UCSD-AML1 (cell line): ENCODE measurements around the gene PHF24.

Experiments
- DNase-seq: peaks from one replicate; lab custom pipeline; 2025; ENCODE audit not compliant: unreplicated experiment; lab: John Stamatoyannopoulos, UW

PHF24 gene

DNA sequence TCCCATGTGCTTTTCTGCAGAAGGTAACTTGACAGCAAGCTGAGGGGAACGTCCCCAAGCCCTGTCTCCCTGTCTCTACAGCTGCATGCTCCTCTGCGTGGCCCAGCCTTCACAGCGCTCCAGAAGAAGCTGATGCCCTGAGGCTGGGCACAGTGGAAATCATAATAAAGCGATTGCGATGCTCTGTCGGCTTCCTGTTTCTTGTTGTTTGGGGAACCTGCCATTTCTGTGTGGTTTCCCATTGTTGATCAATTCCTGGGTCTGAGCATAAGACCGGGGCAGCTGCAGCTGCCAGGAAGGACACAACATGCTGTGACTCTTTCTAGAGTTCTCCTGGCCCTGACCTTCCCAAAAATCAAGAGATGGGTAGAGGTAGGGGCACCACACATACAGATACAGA, 24.3 kb downstream of the PHF24 start:
- no peak for DNase-seq

DNA sequence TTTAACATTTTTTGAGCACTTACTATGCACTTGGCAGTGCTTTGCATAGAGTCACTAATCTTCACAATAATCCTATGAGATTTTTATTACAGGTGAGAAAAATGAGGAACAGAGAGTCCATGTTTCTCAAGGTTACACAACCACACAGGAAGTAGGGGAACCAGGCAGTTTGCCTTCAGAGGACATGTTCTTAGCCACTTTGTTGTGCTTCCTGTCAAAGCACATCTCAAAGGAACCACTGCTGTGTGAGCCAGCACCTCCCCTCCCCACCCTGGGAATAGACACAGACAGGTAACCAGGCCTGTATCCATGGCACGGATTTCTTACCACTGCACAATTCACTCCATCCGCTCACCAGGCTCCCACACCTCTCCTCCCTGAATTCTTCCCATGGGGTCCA, 25.1 kb downstream of the PHF24 start:
- no peak for DNase-seq

DNA sequence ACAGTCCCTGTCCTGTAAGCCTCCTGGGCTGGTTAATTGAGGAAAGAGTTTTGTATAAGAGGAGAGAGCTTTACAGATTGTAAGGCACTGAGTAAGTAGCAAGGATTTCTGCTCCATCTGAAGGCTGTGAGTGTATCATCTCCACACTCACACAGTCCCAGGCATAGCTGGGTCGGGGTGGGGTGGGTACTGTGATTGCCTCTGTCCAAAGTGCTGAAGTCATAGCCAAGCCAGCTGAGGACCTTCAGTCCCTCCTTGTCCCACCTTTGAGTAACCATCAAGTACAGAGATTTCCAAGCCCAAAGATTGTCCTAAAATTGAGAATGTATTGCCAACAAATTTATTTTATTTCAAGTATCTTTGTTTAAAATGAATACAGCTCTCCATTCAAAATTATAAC, 26.0 kb downstream of the PHF24 start:
- DNase-seq = no peak

DNA sequence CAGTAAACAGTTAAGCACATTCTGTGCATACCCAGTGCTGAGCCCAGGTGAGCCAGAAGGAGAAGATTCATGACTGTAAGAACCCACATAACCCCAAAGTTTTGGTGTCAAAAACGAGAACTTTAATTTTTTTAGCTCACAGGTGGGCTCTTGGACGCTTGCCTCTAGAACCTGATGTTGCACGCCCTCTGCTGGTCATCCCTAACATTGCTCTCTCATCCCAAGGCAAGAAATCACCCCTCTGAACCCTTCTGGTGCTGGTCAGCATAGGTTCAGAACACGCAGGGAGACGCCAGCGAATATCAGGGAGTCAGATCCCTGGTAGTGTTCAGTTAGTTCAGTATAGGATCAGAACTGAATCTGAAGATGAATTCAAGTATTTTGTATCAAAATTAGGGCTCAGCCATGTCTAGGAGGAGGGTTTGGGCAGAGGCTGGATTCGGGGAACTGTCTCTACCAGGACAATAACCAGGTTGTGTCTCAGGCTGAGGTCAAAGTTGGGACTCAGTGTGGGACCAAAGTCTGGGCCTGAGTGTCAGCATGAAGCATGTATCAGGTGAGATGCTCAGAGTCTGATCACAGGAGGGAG, 27.3 kb downstream of the PHF24 start:
- DNase-seq = peak; percentile 38

GRCh38 chr9:34986540-34987047, 28.5 kb downstream of the PHF24 start:
- DNase-seq = peak; percentile 40

DNA sequence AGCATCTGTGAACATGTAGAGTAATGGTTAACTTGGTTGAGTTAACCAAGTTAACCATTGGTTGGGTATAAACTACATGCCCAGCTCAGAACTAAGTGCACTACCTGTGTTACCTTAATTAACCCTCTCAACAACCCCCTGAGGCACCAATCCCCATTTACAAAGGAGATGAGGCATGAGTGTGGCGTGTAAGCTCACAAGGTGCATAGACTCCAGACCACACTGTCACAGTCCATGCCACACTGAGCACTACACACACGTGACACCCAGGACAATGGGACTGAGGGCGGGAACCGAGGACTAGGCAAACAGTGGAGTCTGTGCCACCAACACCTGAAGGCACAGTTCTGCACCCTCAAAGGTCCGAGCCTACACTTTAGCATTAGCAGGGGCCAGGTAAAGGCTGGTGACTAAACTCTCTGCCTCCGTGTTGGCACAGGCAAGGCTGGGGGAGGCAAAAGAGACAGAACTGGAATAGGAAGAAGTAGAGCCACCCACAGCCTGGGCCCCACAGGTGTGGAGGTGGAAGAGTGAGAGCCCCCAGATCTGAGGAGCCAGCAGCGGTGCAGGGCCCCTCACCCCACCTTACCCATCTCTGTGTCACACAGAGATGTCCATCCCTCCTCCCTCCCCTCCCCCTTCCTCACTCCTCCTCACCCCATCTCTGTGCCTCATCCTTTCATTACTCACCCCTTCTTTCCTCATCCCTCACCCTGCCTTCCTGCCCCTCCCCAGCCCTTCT, 29.2 kb downstream of the PHF24 start:
- no peak for DNase-seq

GRCh38 chr9:34988218-34989002, 30.3 kb downstream of the PHF24 start:
- DNase-seq = no peak

DNA sequence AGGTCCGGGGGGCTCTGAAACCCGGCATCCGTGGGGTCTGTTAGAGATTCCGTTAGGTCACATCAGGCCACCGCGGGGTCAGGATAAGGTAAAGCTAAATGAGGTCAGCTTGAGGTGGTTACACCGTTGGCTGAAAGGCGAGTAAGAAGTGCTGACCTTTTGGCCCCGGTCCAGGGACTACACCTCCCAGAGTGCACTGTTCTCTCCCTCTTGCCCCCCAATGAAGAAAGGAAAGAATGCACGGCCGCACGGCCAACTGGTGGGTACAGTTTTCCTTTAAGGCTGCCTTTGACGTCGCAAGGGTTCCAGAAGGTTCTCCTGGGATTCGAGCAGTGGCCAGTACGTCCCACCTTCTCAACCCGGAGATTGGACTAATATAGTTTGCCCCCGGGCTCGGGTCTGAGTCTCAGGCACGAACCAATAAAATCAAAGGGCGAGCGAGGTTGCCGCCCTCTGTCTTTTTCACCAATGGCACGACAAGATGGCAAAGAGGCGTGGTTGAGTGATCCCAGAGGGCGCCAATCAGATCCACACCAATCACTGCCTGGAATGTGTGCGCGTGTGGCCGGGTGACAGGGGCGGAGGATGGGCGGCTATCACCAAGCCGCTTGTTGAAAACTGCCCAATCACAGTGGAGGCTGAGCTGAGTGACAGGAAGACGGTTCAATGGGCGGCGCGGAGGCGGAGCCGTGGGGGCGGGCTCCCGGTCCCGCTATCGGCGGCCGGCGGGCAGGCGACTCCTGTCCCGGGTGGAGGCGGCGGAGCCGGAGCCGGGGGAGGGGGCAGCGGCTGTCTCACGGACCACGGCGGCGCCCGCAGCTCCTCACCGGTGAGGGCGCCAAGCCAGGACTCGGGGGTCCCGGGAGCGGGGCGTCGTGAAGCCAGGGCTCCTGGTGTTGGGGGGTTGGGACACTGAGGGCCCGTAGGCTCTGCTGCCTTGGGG, 31.2 kb downstream of the PHF24 start, which contains the start of gene DNAJB5:
DNAJB5 (plus strand) TSS at position 743 of the 943 bp plus-strand sequence. CDS start 886 bp downstream, outside the sequence.
- DNase-seq = peak; percentile 94

GRCh38 chr9:34989946-34990635, 32.0 kb downstream of the PHF24 start:
- DNase-seq = no peak

GRCh38 chr9:34990908-34991606, 33.0 kb downstream of the PHF24 start:
- DNase-seq = no peak

GRCh38 chr9:34991607-34992375, 33.7 kb downstream of the PHF24 start:
- no peak for DNase-seq

GRCh38 chr9:34992376-34992951, 34.4 kb downstream of the PHF24 start:
- DNase-seq = no peak

GRCh38 chr9:34993502-34994259, 35.6 kb downstream of the PHF24 start:
- no peak for DNase-seq

DNA sequence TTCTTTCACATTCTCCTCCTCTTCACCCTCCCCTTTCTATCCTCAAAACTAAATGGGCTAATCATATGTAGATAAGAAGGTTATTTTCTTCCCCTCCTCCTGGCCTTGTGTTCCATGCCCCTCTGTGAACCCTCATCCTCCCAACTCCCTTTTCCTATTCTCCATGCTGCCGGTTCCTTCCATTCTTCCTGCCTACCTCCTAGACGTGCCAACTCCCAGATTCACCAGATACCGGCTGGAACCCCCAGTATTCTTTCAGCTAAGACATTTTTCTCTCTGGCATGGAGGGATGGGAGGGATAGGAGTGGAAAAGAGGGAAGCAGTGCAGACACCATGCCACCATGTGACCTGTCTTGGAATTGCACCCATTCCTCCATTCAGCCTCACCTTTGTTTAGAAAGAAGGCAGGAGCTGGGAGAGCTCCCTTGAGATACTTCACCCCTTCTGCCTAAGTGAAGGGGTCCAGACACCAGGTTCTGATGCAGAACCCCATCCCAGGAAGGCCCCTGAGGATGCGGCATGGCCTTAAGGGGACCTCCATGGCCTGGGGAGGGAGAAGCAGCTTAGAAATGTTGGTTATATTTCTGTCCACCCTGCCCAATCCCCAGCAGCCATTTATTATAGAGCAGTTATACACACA, 36.3 kb downstream of the PHF24 start:
- no peak for DNase-seq

GRCh38 chr9:34994900-34995669, 37.0 kb downstream of the PHF24 start:
- DNase-seq = no peak

DNA sequence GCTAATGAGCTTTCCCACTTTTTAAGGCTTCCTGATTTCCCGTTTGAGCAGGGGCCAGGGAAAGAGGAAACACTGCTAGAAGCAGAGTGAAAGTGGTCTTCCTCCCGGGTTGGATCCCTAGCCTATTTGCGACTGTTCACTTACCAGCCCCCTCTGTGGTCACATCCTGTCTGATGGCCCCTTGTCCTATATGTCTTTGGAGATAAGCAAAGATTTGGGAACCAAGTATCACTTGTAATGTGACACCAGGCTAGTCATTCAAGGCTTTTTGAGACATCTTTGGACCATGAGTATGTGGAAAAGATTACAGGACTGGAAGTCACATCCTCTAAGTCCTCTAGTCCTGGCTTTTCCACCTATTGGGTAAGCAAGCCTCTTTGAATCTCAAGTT, 37.6 kb downstream of the PHF24 start:
- DNase-seq = no peak
